ENCODE results near the gene MATK.

The MATK gene

GRCh38 chr19:3785938-3786824 is at the start of gene MATK:
Gene MATK, minus strand, starts transcription at chr19:3786381. Its CDS starts 1,246 bp downstream, at chr19:3785135.
- peaks cover 3% of the 10 kb centered on the region for H3K9me3 ChIP-seq (ENCODE audit: low read length)
- peak within 1 kb of the TSS; percentile 71 for H2AFZ ChIP-seq (ENCODE audit: low read depth, low read length)
- peak within 1 kb of the TSS; percentile 29 for H3K4me3 ChIP-seq (ENCODE audit: low read length)
- no peaks in the 10 kb centered on the region for H3K36me3 ChIP-seq (ENCODE audit: insufficient read depth, low read length)
- peaks cover 40% of the 10 kb centered on the region for H3K27me3 ChIP-seq (ENCODE audit: insufficient read depth, low read length)
- H3K4me1 ChIP-seq (ENCODE audit: insufficient read depth, low read length), result peaks cover 5% of the 10 kb centered on the region

GRCh38 chr19:3835055-3835435 is 48.9 kb upstream of the MATK start:
- no peak overlapping the region for H3K4me3 ChIP-seq (ENCODE audit: low read length)
- no peaks in the 10 kb centered on the region for H3K36me3 ChIP-seq (ENCODE audit: insufficient read depth, low read length)
- H3K4me1 ChIP-seq (ENCODE audit: insufficient read depth, low read length), result peaks cover 15% of the 10 kb centered on the region
- no peaks in the 10 kb centered on the region for H3K9me3 ChIP-seq (ENCODE audit: low read length)
- H2AFZ ChIP-seq (ENCODE audit: low read depth, low read length), result no peak overlapping the region
- H3K27me3 ChIP-seq (ENCODE audit: insufficient read depth, low read length), result peaks cover 6% of the 10 kb centered on the region

GRCh38 chr19:3834349-3835054 is 48.3 kb upstream of the MATK start:
- Histone ChIP-seq H3K36me3 (ENCODE audit: insufficient read depth, low read length) (no peaks in the 10 kb centered on the region), H3K9me3 (ENCODE audit: low read length) (no peaks in the 10 kb centered on the region), H2AFZ (ENCODE audit: low read depth, low read length) (no peak overlapping the region), H3K4me3 (ENCODE audit: low read length) (no peak overlapping the region), H3K27me3 (ENCODE audit: insufficient read depth, low read length) (peaks cover 6% of the 10 kb centered on the region), H3K4me1 (ENCODE audit: insufficient read depth, low read length) (peaks cover 13% of the 10 kb centered on the region)

GRCh38 chr19:3833578-3834348 is 47.6 kb upstream of the MATK start:
- Histone ChIP-seq H3K27me3 (ENCODE audit: insufficient read depth, low read length) (peaks cover 6% of the 10 kb centered on the region), H3K36me3 (ENCODE audit: insufficient read depth, low read length) (no peaks in the 10 kb centered on the region)

GRCh38 chr19:3832001-3832400 is 45.8 kb upstream of the MATK start:
- Histone ChIP-seq H3K27me3 (ENCODE audit: insufficient read depth, low read length) (peaks cover 6% of the 10 kb centered on the region), H3K9me3 (ENCODE audit: low read length) (no peaks in the 10 kb centered on the region), H2AFZ (ENCODE audit: low read depth, low read length) (no peak overlapping the region), H3K4me3 (ENCODE audit: low read length) (no peak overlapping the region), H3K4me1 (ENCODE audit: insufficient read depth, low read length) (peaks cover 12% of the 10 kb centered on the region), H3K36me3 (ENCODE audit: insufficient read depth, low read length) (no peaks in the 10 kb centered on the region)

More at GRCh38 chr19:3833578-3834348, 47.6 kb upstream of the MATK start:
- H2AFZ ChIP-seq (ENCODE audit: low read depth, low read length), result no peak overlapping the region
- no peak overlapping the region for H3K4me3 ChIP-seq (ENCODE audit: low read length)
- peaks cover 12% of the 10 kb centered on the region for H3K4me1 ChIP-seq (ENCODE audit: insufficient read depth, low read length)
- H3K9me3 ChIP-seq (ENCODE audit: low read length), result no peaks in the 10 kb centered on the region

- Histone ChIP-seq H3K9me3 (ENCODE audit: low read length) (no peaks in the 10 kb centered on the region), H3K4me1 (ENCODE audit: insufficient read depth, low read length) (peaks cover 12% of the 10 kb centered on the region), H3K27me3 (ENCODE audit: insufficient read depth, low read length) (peaks cover 6% of the 10 kb centered on the region), H2AFZ (ENCODE audit: low read depth, low read length) (no peak overlapping the region), H3K36me3 (ENCODE audit: insufficient read depth, low read length) (no peaks in the 10 kb centered on the region), H3K4me3 (ENCODE audit: low read length) (no peak overlapping the region)
These were observed 45.4 kb upstream of the MATK start for GRCh38 chr19:3831601-3832000.

GRCh38 chr19:3830621-3831589 is 44.7 kb upstream of the MATK start:
- Histone ChIP-seq H3K4me3 (ENCODE audit: low read length) (no peak overlapping the region), H3K9me3 (ENCODE audit: low read length) (no peaks in the 10 kb centered on the region), H3K27me3 (ENCODE audit: insufficient read depth, low read length) (peaks cover 9% of the 10 kb centered on the region), H3K4me1 (ENCODE audit: insufficient read depth, low read length) (peaks cover 12% of the 10 kb centered on the region), H3K36me3 (ENCODE audit: insufficient read depth, low read length) (no peaks in the 10 kb centered on the region), H2AFZ (ENCODE audit: low read depth, low read length) (no peak overlapping the region)

- no peaks in the 10 kb centered on the region for H3K36me3 ChIP-seq (ENCODE audit: insufficient read depth, low read length)
- H3K4me3 ChIP-seq (ENCODE audit: low read length), result no peak overlapping the region
- no peak overlapping the region for H2AFZ ChIP-seq (ENCODE audit: low read depth, low read length)
- H3K9me3 ChIP-seq (ENCODE audit: low read length), result no peaks in the 10 kb centered on the region
- peaks cover 6% of the 10 kb centered on the region for H3K4me1 ChIP-seq (ENCODE audit: insufficient read depth, low read length)
- peaks cover 15% of the 10 kb centered on the region for H3K27me3 ChIP-seq (ENCODE audit: insufficient read depth, low read length)
These were observed 41.1 kb upstream of the MATK start for GRCh38 chr19:3827306-3827705.

- Histone ChIP-seq H3K27me3 (ENCODE audit: insufficient read depth, low read length) (peaks cover 15% of the 10 kb centered on the region), H2AFZ (ENCODE audit: low read depth, low read length) (no peak overlapping the region), H3K4me1 (ENCODE audit: insufficient read depth, low read length) (peaks cover 3% of the 10 kb centered on the region), H3K36me3 (ENCODE audit: insufficient read depth, low read length) (no peaks in the 10 kb centered on the region), H3K9me3 (ENCODE audit: low read length) (no peaks in the 10 kb centered on the region), H3K4me3 (ENCODE audit: low read length) (no peak overlapping the region)
These were observed 40.0 kb upstream of the MATK start for GRCh38 chr19:3826163-3826562.

GRCh38 chr19:3825286-3825956 is 39.2 kb upstream of the MATK start:
- H3K27me3 ChIP-seq (ENCODE audit: insufficient read depth, low read length), result peaks cover 12% of the 10 kb centered on the region

GRCh38 chr19:3823350-3823713 is 37.2 kb upstream of the MATK start:
- Histone ChIP-seq H2AFZ (ENCODE audit: low read depth, low read length) (no peak overlapping the region), H3K27me3 (ENCODE audit: insufficient read depth, low read length) (peaks cover 13% of the 10 kb centered on the region), H3K9me3 (ENCODE audit: low read length) (no peaks in the 10 kb centered on the region), H3K4me3 (ENCODE audit: low read length) (no peak overlapping the region), H3K36me3 (ENCODE audit: insufficient read depth, low read length) (no peaks in the 10 kb centered on the region), H3K4me1 (ENCODE audit: insufficient read depth, low read length) (no peaks in the 10 kb centered on the region)

More at GRCh38 chr19:3825286-3825956, 39.2 kb upstream of the MATK start:
- H3K4me1 ChIP-seq (ENCODE audit: insufficient read depth, low read length), result no peaks in the 10 kb centered on the region
- H2AFZ ChIP-seq (ENCODE audit: low read depth, low read length), result no peak overlapping the region
- H3K9me3 ChIP-seq (ENCODE audit: low read length), result no peaks in the 10 kb centered on the region
- H3K36me3 ChIP-seq (ENCODE audit: insufficient read depth, low read length), result no peaks in the 10 kb centered on the region
- H3K4me3 ChIP-seq (ENCODE audit: low read length), result no peak overlapping the region
